GM19468 (cell line): ENCODE data around the gene ZBTB16.

Source experiments
- ATAC-seq: cut with Tn5 transposase; IDR thresholded peaks from one replicate; pipeline ENCODE4 v1.9.1; 2021; ENCODE audit warnings: mild to moderate bottlenecking, moderate library complexity, moderate number of reproducible peaks; ENCODE audit not compliant: unreplicated experiment; ENCODE audit errors: extremely low read depth

The ZBTB16 gene

DNA sequence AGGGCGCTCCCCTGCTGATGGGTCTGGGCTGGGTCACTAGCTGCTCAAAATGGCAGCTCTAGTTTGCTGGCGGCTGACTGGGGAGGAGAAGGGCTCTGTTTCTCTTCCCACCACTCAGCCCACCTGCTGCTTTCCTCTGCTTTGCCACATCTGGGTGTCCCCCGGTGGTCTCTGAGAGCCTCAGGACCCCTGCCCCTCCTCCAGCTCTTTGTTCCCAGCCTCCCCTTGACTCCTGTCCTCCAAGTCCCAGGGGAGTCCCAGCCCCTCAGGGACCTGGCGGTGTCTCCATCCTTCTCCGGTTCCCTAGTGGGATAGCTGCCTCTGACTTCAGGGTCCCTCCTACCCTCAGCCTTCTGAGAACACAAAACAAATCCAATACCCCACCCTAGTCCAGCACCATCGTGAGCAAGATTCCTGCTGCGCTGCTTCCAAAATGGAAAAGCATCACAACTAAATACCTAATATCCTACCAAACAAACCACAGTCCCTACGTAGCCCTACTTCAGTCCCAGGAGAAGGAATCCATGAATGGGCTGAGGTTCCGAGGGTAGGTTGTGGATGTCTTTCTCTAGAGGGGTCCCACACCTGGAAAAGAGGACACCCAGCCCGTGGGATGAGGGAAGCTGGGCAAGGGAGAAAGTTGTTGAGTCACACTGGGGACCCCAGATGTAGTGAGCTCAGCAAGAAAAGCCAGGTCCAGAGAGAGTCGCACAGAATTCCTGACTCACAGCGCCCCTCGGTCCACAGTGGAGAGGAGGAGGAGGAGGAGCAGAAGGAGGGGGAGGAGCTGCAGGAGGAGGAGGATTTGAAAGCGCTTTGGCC, 191.7 kb downstream of the ZBTB16 start:
- ATAC-seq = no peak

DNA sequence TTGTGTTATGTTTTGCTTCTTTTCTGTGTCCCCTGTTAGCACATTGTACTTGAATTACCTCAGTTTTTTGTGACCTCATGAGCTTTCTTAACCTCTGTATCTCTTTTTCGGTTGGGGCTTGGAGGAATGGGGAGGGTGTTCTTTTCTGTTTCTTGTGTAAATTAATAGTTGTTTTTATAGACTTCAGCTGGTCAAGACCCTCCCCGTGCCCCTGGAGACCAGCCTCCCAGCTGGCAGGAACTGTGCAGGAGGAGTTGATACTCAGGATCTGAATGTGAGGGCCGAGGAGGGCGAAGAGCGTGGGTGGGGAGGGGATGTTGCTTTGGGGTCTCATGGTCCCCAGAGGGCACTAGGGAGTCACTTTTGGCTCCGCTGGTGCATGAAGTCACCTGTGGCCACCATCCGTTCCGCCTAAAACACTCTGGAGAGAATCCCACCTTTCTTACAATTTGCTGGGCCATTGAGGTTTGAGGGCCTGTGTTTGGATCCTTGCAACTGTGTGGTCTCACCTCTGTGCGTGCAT, 192.4 kb downstream of the ZBTB16 start:
- no peak for ATAC-seq

GRCh38 chr11:114252767-114253166, 193.3 kb downstream of the ZBTB16 start:
- no peak for ATAC-seq

- ATAC-seq = no peak
Measured at GRCh38 chr11:114253771-114254170, 194.3 kb downstream of the ZBTB16 start.

- no peak for ATAC-seq
Measured at GRCh38 chr11:114254571-114255146, 195.1 kb downstream of the ZBTB16 start.

- ATAC-seq = no peak
Measured at GRCh38 chr11:114255289-114255688, 195.8 kb downstream of the ZBTB16 start.

DNA sequence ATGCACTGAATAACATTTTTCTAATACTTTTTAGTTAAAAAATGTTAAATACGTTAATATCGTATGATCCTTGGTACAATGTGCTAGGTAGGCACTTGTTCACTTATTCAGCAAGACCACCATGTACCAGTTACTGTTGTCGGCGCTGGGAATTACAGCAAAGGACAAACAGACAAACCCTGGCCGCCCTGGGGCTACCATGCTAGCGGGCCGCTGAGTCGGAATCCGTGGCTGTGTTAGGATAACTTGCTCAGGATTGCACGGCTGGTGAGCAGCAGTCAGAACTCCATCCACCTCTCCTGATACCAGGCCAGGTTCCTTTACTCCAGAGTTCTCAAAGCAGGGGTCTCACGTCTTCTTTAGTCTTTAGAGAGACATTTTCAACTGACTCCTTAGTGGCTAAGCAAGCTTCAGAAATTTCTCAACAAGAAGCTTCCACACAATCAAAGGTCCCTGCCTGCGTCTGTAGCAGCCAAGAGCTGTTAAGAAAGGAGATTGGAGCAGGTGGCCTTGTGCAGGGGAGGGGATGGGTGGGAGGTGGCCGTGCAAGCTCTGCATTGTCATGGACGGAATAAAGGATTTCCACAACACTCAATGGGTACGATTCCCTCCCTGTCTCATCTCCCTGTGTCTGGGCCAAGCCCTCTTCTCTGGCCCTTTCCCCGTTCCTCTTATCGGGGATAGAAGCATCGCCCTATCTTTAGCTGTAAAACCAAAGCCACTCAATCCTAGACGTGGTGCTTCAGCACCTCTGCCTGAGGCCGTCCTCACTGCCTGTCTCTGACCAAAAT, 196.9 kb downstream of the ZBTB16 start:
- no peak for ATAC-seq

DNA sequence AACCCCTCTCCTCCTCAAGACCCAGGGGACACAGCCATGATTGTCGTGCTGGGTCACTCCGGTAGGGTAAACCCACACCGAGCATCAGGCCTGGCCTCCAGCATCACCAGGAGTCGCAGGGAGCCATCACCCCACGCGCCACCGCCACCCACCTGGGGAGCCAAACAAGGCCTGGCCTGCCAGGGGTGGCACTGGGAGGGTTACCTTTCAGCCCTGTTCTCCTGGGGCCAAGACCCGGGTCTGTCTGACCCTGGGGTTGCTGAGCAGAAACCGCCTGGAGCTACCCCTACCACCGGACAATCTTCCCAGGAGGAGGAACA, 197.4 kb downstream of the ZBTB16 start:
- no peak for ATAC-seq

DNA sequence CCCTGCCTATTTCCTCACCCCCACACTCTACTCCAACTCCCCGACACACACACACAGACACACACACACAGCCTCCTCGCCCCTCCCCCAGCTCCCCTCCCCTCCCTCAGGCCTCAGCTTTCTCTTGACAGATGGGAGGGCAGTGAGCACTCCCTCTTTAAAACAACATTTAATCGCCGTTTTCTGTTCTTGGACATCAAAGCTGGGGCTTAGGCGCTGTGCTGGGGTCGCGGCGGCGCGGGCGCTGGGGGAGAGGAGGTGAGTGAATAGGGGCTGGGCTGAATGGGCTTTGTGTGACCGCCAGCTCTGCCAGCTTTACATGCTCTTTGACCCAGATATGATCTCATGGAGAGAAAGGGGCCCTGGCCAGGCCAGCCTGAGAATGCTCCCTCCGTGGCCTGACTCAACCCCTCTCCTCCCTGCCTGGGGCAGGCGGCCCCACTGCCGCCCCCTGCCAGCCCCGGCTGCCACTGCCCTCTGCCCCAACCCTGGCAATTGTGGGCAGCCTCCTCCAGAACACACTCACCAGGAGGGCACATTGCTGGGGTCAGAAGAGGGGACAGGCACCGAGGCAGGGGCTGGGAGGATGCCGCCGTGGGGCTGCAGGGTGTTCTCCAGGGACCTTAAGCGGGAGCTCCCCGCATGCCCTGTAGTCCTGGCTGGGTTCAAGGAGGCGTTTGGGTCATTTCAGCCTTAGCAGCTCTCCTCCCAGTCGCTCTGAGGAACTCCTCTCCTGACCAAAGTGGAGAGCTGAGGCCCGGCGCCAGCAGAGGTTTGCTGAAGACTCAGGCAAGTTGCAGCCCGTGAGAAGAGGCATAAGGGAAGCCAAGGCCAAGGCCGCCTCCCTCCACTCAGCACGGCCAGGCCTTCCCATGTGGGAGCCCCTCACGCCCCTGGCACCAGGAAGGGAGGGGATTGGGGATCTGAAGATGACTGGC, 198.4 kb downstream of the ZBTB16 start:
- no peak for ATAC-seq

- ATAC-seq = no peak
Measured at GRCh38 chr11:114258696-114259095, 199.2 kb downstream of the ZBTB16 start.

DNA sequence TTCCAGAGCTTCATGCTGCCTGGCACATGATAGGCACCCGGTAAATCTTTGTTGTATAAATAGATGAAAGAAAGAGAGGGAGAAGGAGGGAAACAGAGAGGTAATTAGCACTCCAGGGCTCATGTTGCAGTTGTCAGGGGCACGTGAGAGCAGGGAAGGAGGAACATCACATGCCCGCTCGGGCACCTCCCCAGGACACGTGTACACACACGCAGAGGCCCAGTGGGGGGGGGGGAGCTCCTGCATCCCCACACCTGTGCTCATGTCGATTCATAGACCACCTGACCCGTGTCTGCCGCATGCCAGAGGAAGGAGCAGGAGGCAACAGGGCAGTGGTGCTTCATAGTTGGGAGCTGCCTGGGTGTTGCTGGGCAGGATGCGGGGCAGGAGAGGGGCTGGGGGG, 199.6 kb downstream of the ZBTB16 start:
- no peak for ATAC-seq

- ATAC-seq = no peak
Measured at GRCh38 chr11:114259551-114259983, 200.1 kb downstream of the ZBTB16 start.

GRCh38 chr11:114260077-114260476, 200.6 kb downstream of the ZBTB16 start:
- ATAC-seq = no peak

- no peak for ATAC-seq
Measured at GRCh38 chr11:114260483-114260882, 201.0 kb downstream of the ZBTB16 start.

- no peak for ATAC-seq
Measured at GRCh38 chr11:114261791-114262190, 202.3 kb downstream of the ZBTB16 start.

GRCh38 chr11:114262681-114263512, 203.4 kb downstream of the ZBTB16 start:
- ATAC-seq = no peak

- no peak for ATAC-seq
Measured at GRCh38 chr11:114263513-114264170, 204.1 kb downstream of the ZBTB16 start.

DNA sequence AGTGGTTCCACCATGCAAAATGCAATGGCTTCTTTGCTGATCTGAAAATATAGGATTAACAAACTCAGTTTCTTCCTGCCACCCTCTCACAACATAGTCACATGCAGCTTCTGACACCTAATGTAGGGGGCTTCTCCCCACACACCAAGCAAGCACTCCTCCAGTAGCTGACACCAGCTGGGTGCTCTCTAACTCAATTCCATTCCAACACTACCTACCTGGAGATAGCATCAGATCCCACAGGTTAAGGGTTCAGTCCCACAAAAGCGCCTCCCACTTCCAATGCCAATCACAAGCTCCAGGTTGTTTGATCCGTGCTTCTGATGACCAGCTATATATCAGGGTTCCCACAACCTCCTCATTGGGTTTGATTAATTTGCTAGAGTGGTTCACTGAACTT, 204.9 kb downstream of the ZBTB16 start:
- no peak for ATAC-seq
